ENCODE data around the gene ORC2.

Gene ORC2

GRCh38 chr2:200863782-200864175 lies 99.7 kb downstream of the ORC2 start:
- DNase-seq (ENCODE audit: insufficient read length, low spot score): no peak
- FAIRE-seq: no peak

- FAIRE-seq (no peak), DNase-seq (ENCODE audit: insufficient read length, low spot score) (no peak)
Measured at GRCh38 chr2:200862532-200863000, 100.9 kb downstream of the ORC2 start.

GRCh38 chr2:200861617-200862155 lies 101.8 kb downstream of the ORC2 start:
- DNase-seq (ENCODE audit: insufficient read length, low spot score) (no peak), FAIRE-seq (no peak)

GRCh38 chr2:200860092-200860795 lies 103.2 kb downstream of the ORC2 start:
- no peak for FAIRE-seq
- DNase-seq (ENCODE audit: insufficient read length, low spot score): no peak
